WTC11 (cell line): ENCODE results near the gene NES. TPM values are rescaled to one million over a fixed set of nuclear protein-coding genes. Genes with fewer than 3 reads are reported as not detected.

Source experiments
- ATAC-seq: fragments of 200-7000 bp; cut with Tn5 transposase; 2 replicates; pipeline ENCODE4 v1.10.0; 2021; ENCODE audit warnings: mild to moderate bottlenecking, moderate library complexity
- CTCF ChIA-PET: fragments of 300-600 bp; sonication (Branson Sonifier 250); formaldehyde crosslinking; loops from one replicate; lab custom pipeline; 2021; ENCODE audit warnings: antibody characterized with exemption; lab: Charles Lee
- POLR2A ChIA-PET: fragments of 350-600 bp; sonication (Branson Sonifier 250); formaldehyde crosslinking; loops from one replicate; lab custom pipeline; 2021; ENCODE audit warnings: antibody characterized with exemption; lab: Charles Lee
- DNase-seq: peaks from one replicate; pipeline ENCODE4 v3.0.0; 2021; ENCODE audit warnings: low spot score
- H3K27ac Mint-ChIP-seq: 2 replicates; pipeline ENCODE4 v1.8.0; 2021; ENCODE audit warnings: mixed read lengths
- H3K27me3 Mint-ChIP-seq: 2 replicates; pipeline ENCODE4 v1.8.0; 2021; ENCODE audit warnings: low read depth, mild to moderate bottlenecking, moderate library complexity, mixed read lengths
- H3K36me3 Mint-ChIP-seq: 2 replicates; pipeline ENCODE4 v1.8.0; 2021; ENCODE audit warnings: mixed read lengths
- H3K4me1 Mint-ChIP-seq: 2 replicates; pipeline ENCODE4 v1.8.0; 2022; ENCODE audit warnings: mixed read lengths
- H3K4me3 Mint-ChIP-seq: 2 replicates; pipeline ENCODE4 v1.8.0; 2021; ENCODE audit warnings: mild to moderate bottlenecking, moderate library complexity, mixed read lengths
- H3K9me3 Mint-ChIP-seq: 2 replicates; pipeline ENCODE4 v1.8.0; 2021; ENCODE audit warnings: mixed read lengths
- ATF1 ChIP-seq: sonication (generic); formaldehyde crosslinking; IDR thresholded peaks from 2 replicates; pipeline ENCODE4 v1.8.1; 2023; ENCODE audit warnings: mild to moderate bottlenecking, moderate library complexity, missing genetic modification reagents
- CDX4 ChIP-seq: fragments of 250-450 bp; sonication (Bioruptor Pico); IDR thresholded peaks from 2 replicates; pipeline ENCODE4 v1.9.0; 2021; ENCODE audit warnings: moderate library complexity, mild to moderate bottlenecking, inconsistent platforms, borderline replicate concordance
- E2F1 ChIP-seq: sonication (generic); formaldehyde crosslinking; IDR thresholded peaks from 2 replicates; pipeline ENCODE4 v1.8.0; 2022; ENCODE audit warnings: mild to moderate bottlenecking, missing genetic modification reagents
- ETV6 ChIP-seq: sonication (generic); formaldehyde crosslinking; IDR thresholded peaks from 2 replicates; pipeline ENCODE4 v1.8.1; 2022; ENCODE audit warnings: mild to moderate bottlenecking, missing genetic modification reagents
- FOXK1 ChIP-seq: sonication (generic); formaldehyde crosslinking; IDR thresholded peaks from 2 replicates; pipeline ENCODE4 v1.8.0; 2022; ENCODE audit warnings: mild to moderate bottlenecking, moderate library complexity, missing genetic modification reagents
- IRF2 ChIP-seq: sonication (generic); formaldehyde crosslinking; IDR thresholded peaks from 2 replicates; pipeline ENCODE4 v1.8.0; 2022; ENCODE audit warnings: low read depth, missing genetic modification reagents, borderline replicate concordance
- JAZF1 ChIP-seq: fragments of 250-450 bp; sonication (Bioruptor Pico); IDR thresholded peaks from 2 replicates; pipeline ENCODE4 v1.9.0; 2021; ENCODE audit warnings: moderate library complexity, mild to moderate bottlenecking, inconsistent platforms
- KAT7 ChIP-seq: sonication (generic); formaldehyde crosslinking; IDR thresholded peaks from 2 replicates; pipeline ENCODE4 v1.8.1; 2023; ENCODE audit warnings: missing genetic modification reagents, mild to moderate bottlenecking, borderline replicate concordance
- MAX ChIP-seq: sonication (generic); formaldehyde crosslinking; IDR thresholded peaks from 2 replicates; pipeline ENCODE4 v1.8.0; 2022; ENCODE audit warnings: mild to moderate bottlenecking, missing genetic modification reagents
- NR1H2 ChIP-seq: sonication (generic); formaldehyde crosslinking; IDR thresholded peaks from 2 replicates; pipeline ENCODE4 v1.9.0; 2021; ENCODE audit warnings: mild to moderate bottlenecking, moderate library complexity, missing genetic modification reagents
- NR3C1 ChIP-seq: sonication (generic); formaldehyde crosslinking; conservative IDR thresholded peaks from 2 replicates; pipeline ENCODE4 v1.8.1; 2023; ENCODE audit warnings: low read depth, mild to moderate bottlenecking, missing genetic modification reagents
- PREB ChIP-seq: sonication (generic); formaldehyde crosslinking; IDR thresholded peaks from 2 replicates; pipeline ENCODE4 v1.8.1; 2022; ENCODE audit warnings: mild to moderate bottlenecking, missing genetic modification reagents, moderate library complexity, borderline replicate concordance
- SMAD4 ChIP-seq: sonication (generic); formaldehyde crosslinking; IDR thresholded peaks from 2 replicates; pipeline ENCODE4 v1.8.0; 2022; ENCODE audit warnings: mild to moderate bottlenecking, missing genetic modification reagents
- TP53 ChIP-seq: sonication (generic); formaldehyde crosslinking; IDR thresholded peaks from 2 replicates; pipeline ENCODE4 v1.8.1; 2023; ENCODE audit warnings: mild to moderate bottlenecking, missing genetic modification reagents
- ZNF219 ChIP-seq: sonication (generic); formaldehyde crosslinking; IDR thresholded peaks from 2 replicates; pipeline ENCODE4 v1.8.0; 2023; ENCODE audit warnings: missing genetic modification reagents, mild to moderate bottlenecking, borderline replicate concordance
- ZNF317 ChIP-seq: sonication (generic); formaldehyde crosslinking; IDR thresholded peaks from 2 replicates; pipeline ENCODE4 v1.8.1; 2023; ENCODE audit warnings: low read depth, mild to moderate bottlenecking, moderate library complexity, missing genetic modification reagents, borderline replicate concordance
- total RNA-seq: library from RNA; stranded (reverse); gene quantifications from 3 replicates; pipeline ENCODE4 v1.2.3, GENCODE V29; 2021
- TF ChIP-seq, protein P1 (sequence below): sonication (generic); formaldehyde crosslinking; IDR thresholded peaks from 2 replicates; pipeline ENCODE4 v1.8.1; 2023; ENCODE audit warnings: mild to moderate bottlenecking, missing genetic modification reagents, borderline replicate concordance
- TF ChIP-seq, protein P2 (sequence below): sonication (generic); formaldehyde crosslinking; IDR thresholded peaks from 2 replicates; pipeline ENCODE4 v1.8.1; 2023; ENCODE audit warnings: mild to moderate bottlenecking, moderate library complexity, missing genetic modification reagents
- TF ChIP-seq, protein P3 (sequence below): sonication (generic); formaldehyde crosslinking; IDR thresholded peaks from 2 replicates; pipeline ENCODE4 v1.8.0; 2022; ENCODE audit warnings: mild to moderate bottlenecking, missing genetic modification reagents

The NES gene
- total RNA-seq, 1 experiment from 2014 or later, result 127 TPM

DNA sequence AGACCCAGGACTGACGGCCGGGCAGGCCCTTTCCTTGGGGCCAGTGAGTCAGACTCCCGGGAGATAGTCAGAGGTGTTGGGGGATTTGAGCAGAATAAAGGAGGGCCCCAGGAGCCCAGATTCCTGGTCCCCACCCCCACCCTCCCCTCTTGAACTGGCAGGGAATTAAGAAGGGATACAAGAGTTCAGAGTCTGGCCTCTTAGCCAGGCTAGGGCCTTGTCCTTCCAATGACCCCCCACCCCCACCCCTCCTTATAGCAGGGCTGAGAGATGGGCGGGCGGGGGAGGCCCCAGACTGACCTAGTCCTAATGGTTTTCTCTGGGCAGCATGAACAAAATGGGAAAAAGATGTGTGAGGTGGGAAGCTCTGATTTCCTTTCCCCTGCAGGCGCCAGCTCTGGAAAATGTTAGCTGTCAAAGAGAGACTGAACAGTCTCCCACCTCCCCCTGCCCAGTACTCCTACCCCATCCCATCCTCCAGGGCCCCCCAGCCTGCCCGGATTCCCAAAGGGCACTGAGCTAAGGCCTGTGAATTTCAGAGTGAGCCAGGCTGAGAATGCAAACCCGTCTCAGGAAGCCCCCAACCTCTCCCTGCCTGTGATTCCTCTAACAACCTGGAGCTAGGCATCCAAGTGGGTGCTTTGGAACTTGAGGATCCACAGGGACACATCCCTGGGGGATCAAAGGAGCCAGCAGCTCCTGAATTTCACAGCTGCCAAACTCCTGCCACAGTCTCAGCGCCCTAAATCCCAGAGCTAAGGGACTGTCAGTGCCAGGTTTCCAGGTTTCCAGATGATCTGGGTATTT, 34.0 kb upstream of the NES start:
- POLR2A ChIA-PET, result interaction anchor here (0.5 to 1.6 kb wide), 4 partner anchors 22 to 222 kb away, joined by 3 to 5 read pairs (median 4); no protein-coding TSS in a partner anchor
- no peak for DNase-seq
- CTCF ChIA-PET, result interaction anchor here (0.7 to 25.2 kb wide), 9 partner anchors 10 to 209 kb away, joined by 3 to 1553 read pairs (median 7); partner anchors contain the start of genes ISG20L2, METTL25B and NTRK1
- H3K9me3 Mint-ChIP-seq, result no peaks in the 10 kb centered on the region
- TF ChIP-seq MAX (CRISPR knock-in tag) (no peak), NR3C1 (CRISPR knock-in tag) (no peak), ZNF219 (CRISPR knock-in tag) (no peak), NR1H2 (CRISPR knock-in tag) (no peak), TP53 (CRISPR knock-in tag) (no peak), CDX4 (CRISPR knock-in tag) (no peak), KAT7 (no peak), FOXK1 (CRISPR knock-in tag) (no peak), SMAD4 (CRISPR knock-in tag) (no peak), IRF2 (CRISPR knock-in tag) (no peak), JAZF1 (CRISPR knock-in tag) (no peak), ETV6 (CRISPR knock-in tag) (no peak), ZNF317 (no peak)
- TF ChIP-seq, protein P1, sequence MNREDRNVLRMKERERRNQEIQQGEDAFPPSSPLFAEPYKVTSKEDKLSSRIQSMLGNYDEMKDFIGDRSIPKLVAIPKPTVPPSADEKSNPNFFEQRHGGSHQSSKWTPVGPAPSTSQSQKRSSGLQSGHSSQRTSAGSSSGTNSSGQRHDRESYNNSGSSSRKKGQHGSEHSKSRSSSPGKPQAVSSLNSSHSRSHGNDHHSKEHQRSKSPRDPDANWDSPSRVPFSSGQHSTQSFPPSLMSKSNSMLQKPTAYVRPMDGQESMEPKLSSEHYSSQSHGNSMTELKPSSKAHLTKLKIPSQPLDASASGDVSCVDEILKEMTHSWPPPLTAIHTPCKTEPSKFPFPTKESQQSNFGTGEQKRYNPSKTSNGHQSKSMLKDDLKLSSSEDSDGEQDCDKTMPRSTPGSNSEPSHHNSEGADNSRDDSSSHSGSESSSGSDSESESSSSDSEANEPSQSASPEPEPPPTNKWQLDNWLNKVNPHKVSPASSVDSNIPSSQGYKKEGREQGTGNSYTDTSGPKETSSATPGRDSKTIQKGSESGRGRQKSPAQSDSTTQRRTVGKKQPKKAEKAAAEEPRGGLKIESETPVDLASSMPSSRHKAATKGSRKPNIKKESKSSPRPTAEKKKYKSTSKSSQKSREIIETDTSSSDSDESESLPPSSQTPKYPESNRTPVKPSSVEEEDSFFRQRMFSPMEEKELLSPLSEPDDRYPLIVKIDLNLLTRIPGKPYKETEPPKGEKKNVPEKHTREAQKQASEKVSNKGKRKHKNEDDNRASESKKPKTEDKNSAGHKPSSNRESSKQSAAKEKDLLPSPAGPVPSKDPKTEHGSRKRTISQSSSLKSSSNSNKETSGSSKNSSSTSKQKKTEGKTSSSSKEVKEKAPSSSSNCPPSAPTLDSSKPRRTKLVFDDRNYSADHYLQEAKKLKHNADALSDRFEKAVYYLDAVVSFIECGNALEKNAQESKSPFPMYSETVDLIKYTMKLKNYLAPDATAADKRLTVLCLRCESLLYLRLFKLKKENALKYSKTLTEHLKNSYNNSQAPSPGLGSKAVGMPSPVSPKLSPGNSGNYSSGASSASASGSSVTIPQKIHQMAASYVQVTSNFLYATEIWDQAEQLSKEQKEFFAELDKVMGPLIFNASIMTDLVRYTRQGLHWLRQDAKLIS (CRISPR knock-in tag), result no peak
- TF ChIP-seq, protein P2, sequence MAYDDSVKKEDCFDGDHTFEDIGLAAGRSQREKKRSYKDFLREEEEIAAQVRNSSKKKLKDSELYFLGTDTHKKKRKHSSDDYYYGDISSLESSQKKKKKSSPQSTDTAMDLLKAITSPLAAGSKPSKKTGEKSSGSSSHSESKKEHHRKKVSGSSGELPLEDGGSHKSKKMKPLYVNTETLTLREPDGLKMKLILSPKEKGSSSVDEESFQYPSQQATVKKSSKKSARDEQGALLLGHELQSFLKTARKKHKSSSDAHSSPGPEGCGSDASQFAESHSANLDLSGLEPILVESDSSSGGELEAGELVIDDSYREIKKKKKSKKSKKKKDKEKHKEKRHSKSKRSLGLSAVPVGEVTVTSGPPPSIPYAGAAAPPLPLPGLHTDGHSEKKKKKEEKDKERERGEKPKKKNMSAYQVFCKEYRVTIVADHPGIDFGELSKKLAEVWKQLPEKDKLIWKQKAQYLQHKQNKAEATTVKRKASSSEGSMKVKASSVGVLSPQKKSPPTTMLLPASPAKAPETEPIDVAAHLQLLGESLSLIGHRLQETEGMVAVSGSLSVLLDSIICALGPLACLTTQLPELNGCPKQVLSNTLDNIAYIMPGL, result no peak
- no peaks in the 10 kb centered on the region; the same call in 1 of the 2 replicates for H3K27me3 Mint-ChIP-seq
- ATAC-seq, result no peak
- H3K27ac Mint-ChIP-seq, result no peak overlapping the region
- H3K4me3 Mint-ChIP-seq, result no peak overlapping the region
- peaks cover 55% of the 10 kb centered on the region for H3K4me1 Mint-ChIP-seq
- no peaks in the 10 kb centered on the region for H3K36me3 Mint-ChIP-seq

DNA sequence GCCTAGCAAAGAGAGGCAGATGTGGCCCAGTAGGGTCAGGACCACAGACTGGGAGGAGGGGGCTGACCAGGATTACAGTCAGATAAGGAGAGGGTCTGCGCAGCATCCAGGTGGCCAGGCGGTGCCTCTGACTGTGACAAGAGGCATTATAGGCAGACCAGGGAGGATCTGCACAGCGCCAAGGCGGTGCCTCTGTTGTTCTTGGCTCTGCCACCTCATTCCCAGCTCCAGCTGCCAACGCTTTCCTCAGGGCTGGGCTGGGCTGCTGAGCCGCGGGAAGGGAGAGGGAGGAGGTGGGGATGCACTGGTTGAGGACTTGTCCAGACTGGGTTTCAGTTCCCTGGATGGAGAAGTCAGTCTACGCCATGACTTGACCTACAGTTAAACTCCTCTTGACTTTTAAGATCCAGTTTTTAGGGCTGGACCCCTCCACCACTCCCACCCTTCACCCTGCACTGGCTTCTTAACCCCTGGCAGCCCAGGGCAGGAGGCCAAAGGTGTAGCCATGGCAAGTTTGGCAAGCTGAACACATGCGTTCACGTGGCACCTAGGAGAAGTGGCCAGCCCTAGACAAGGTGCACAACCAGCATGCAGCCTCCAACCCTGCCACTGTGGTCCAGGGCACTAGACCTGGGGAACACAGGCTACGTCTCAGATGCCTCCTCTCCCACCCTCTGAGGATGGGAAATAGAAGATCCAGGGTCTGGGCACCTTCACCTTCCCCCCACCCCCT, 32.7 kb upstream of the NES start:
- Mint-ChIP-seq H3K4me3 (no peak overlapping the region), H3K4me1 (peaks cover 55% of the 10 kb centered on the region), H3K27me3 (peaks cover 4% of the 10 kb centered on the region), H3K9me3 (no peaks in the 10 kb centered on the region), H3K27ac (no peak overlapping the region), H3K36me3 (no peaks in the 10 kb centered on the region)
- TF ChIP-seq PREB (no peak), ATF1 (CRISPR knock-in tag) (no peak), E2F1 (CRISPR knock-in tag) (no peak)
- TF ChIP-seq, protein P3, sequence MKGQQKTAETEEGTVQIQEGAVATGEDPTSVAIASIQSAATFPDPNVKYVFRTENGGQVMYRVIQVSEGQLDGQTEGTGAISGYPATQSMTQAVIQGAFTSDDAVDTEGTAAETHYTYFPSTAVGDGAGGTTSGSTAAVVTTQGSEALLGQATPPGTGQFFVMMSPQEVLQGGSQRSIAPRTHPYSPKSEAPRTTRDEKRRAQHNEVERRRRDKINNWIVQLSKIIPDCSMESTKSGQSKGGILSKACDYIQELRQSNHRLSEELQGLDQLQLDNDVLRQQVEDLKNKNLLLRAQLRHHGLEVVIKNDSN, result no peak
- DNase-seq (no peak), ATAC-seq (no peak)
- CTCF ChIA-PET, result interaction anchor here (1.0 to 25.2 kb wide), 5 partner anchors 8 to 86 kb away, joined by 5 to 1553 read pairs (median 7); partner anchors contain the start of genes ISG20L2 and METTL25B
- POLR2A ChIA-PET, result interaction anchor here (4.7 to 5.4 kb wide), 2 partner anchors 18 to 33 kb away, joined by 47 to 195 read pairs; partner anchors contain the start of gene NES
